Left lung (tissue), 10 donors: ENCODE results near the gene NCK2. TPM values are rescaled to one million over a fixed set of nuclear protein-coding genes. Genes with fewer than 3 reads are reported as not detected.

Experiments
- ATAC-seq: fragments of 200-7000 bp; cut with Tn5 transposase; one replicate; pipeline ENCODE4 v1.9.1; 2020; ENCODE audit warnings: moderate library complexity
- DNase-seq, 4 donors: peaks; one replicate each; pipeline ENCODE4 v3.0.0-alpha.2; 2013 to 2020
- H3K27ac ChIP-seq, 2 donors: fragments of 200-600 bp; sonication (generic) in 1 of 2; one replicate each; pipeline versions ENCODE4 v1.5.0 to v1.8.0; 2020 to 2021
- H3K27me3 ChIP-seq, 2 donors: fragments of 200-600 bp; sonication (generic) in 1 of 2; one replicate each; pipeline versions ENCODE4 v1.5.0 to v1.8.0; 2020 to 2021
- H3K36me3 ChIP-seq, 2 donors: fragments of 200-600 bp; sonication (generic) in 1 of 2; one replicate each; pipeline versions ENCODE4 v1.5.0 to v1.8.0; 2020 to 2021
- H3K4me1 ChIP-seq, 2 donors: fragments of 200-600 bp; one replicate each; pipeline ENCODE4 v1.8.0; 2021
- H3K4me3 ChIP-seq, 2 donors: fragments of 200-600 bp; sonication (generic) in 1 of 2; one replicate each; pipeline versions ENCODE4 v1.5.0 to v1.8.0; 2020 to 2021; ENCODE audit warnings: mild to moderate bottlenecking in 1 of 2
- H3K9me3 ChIP-seq, 2 donors: fragments of 200-600 bp; sonication (generic) in 1 of 2; one replicate each; pipeline versions ENCODE4 v1.5.0 to v1.8.0; 2020 to 2021
- intact Hi-C, 2 donors: fragments of 100-400 bp; cut with DNase I; formaldehyde crosslinking; loops; one replicate each; pipeline versions ENCODE4 v1.11.2 to v1.14.2; 2022
- polyA plus RNA-seq, 6 donors: library from polyadenylated mRNA; unstranded; fragments of 120-200 nt; gene quantifications; one replicate each; pipeline ENCODE4 v1.2.1, GENCODE V29; 2013; ENCODE audit not compliant: insufficient read length in 6 of 6
- total RNA-seq, 2 donors: library from RNA; stranded (reverse); fragmentation: NEBNext Ultra II Directional; extraction: Animal tissue kit (Norgen Biotek cat#: 25700); gene quantifications; one replicate each; pipeline ENCODE4 v1.2.1, GENCODE V29; 2021
- TF ChIP-seq, protein P1 (sequence below), 2 donors: fragments of 200-600 bp; sonication (generic) in 1 of 2; IDR thresholded peaks; one replicate each; pipeline versions ENCODE4 v1.5.0 to v1.8.0; 2021; ENCODE audit warnings: antibody characterized with exemption in 2 of 2
- donor health status: DM: no; HTN: yes; CAD: no.
- donor health status: DM: no; HTN: no; CAD: no.

Gene NCK2
- total and polyA plus RNA-seq, 8 donors: 37.6 to 88.5 (median 71.7) TPM

GRCh38 chr2:105877945-105878344 lies 133.2 kb downstream of the NCK2 start:
- H3K36me3 ChIP-seq: peaks cover 0 to 34% of the 10 kb centered on the region in 2 donors
- TF ChIP-seq, protein P1, sequence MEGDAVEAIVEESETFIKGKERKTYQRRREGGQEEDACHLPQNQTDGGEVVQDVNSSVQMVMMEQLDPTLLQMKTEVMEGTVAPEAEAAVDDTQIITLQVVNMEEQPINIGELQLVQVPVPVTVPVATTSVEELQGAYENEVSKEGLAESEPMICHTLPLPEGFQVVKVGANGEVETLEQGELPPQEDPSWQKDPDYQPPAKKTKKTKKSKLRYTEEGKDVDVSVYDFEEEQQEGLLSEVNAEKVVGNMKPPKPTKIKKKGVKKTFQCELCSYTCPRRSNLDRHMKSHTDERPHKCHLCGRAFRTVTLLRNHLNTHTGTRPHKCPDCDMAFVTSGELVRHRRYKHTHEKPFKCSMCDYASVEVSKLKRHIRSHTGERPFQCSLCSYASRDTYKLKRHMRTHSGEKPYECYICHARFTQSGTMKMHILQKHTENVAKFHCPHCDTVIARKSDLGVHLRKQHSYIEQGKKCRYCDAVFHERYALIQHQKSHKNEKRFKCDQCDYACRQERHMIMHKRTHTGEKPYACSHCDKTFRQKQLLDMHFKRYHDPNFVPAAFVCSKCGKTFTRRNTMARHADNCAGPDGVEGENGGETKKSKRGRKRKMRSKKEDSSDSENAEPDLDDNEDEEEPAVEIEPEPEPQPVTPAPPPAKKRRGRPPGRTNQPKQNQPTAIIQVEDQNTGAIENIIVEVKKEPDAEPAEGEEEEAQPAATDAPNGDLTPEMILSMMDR (IDR thresholded peaks at IDR 0.05): no peak
- H3K27ac ChIP-seq: no peak overlapping the region
- no peak overlapping the region for H3K4me3 ChIP-seq
- intact Hi-C loops: no loop called here
- peaks cover 0 to 15% of the 10 kb centered on the region in 2 donors for H3K4me1 ChIP-seq
- H3K9me3 ChIP-seq: peaks cover 0 to 4% of the 10 kb centered on the region in 2 donors
- ATAC-seq (no peak), DNase-seq (no peak)
- no peaks in the 10 kb centered on the region for H3K27me3 ChIP-seq

- peaks cover 0 to 38% of the 10 kb centered on the region in 2 donors for H3K36me3 ChIP-seq
- DNase-seq (no peak), ATAC-seq (no peak)
- H3K4me1 ChIP-seq: peaks cover 0 to 2% of the 10 kb centered on the region in 2 donors
- no peak overlapping the region for H3K27ac ChIP-seq
- H3K27me3 ChIP-seq: no peaks in the 10 kb centered on the region
- TF ChIP-seq, protein P1 (IDR thresholded peaks at IDR 0.05): no peak
- peaks cover 0 to 4% of the 10 kb centered on the region in 2 donors for H3K9me3 ChIP-seq
- H3K4me3 ChIP-seq: no peak overlapping the region
- intact Hi-C loops: no loop called here
These were observed 134.5 kb downstream of the NCK2 start for GRCh38 chr2:105879106-105879802.

GRCh38 chr2:105879803-105880300 lies 135.1 kb downstream of the NCK2 start:
- no peak overlapping the region for H3K4me3 ChIP-seq
- H3K9me3 ChIP-seq: peaks cover 0 to 4% of the 10 kb centered on the region in 2 donors
- H3K27me3 ChIP-seq: no peaks in the 10 kb centered on the region
- intact Hi-C loops: no loop called here
- DNase-seq: no peak
- H3K36me3 ChIP-seq: peaks cover 0 to 38% of the 10 kb centered on the region in 2 donors
- peaks cover 0 to 2% of the 10 kb centered on the region in 2 donors for H3K4me1 ChIP-seq
- no peak for ATAC-seq
- no peak overlapping the region for H3K27ac ChIP-seq
- TF ChIP-seq, protein P1 (IDR thresholded peaks at IDR 0.05): no peak

DNA sequence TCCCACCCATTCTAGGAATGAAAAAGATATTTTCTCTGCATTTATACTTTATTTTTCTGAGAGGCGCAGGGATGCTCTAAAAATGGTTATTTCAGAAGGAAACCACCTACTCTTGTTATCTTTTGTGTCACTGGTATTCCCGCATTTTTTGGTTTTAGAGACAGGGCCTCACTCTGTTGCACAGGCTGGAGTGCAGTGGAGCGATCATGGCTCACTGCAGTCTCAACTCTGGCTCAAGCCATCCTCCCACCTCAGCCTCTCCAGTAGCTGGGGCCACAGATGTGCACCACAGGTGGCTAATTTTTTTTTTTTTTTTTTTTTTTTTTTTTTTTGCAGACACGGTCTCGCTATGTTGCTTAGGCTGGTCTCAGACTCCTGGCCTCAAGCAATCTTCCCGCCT lies 135.9 kb downstream of the NCK2 start:
- H3K27ac ChIP-seq: no peak overlapping the region
- peaks cover 0 to 38% of the 10 kb centered on the region in 2 donors for H3K36me3 ChIP-seq
- no peaks in the 10 kb centered on the region for H3K27me3 ChIP-seq
- intact Hi-C loops: no loop called here
- H3K4me3 ChIP-seq: no peak overlapping the region
- TF ChIP-seq, protein P1 (IDR thresholded peaks at IDR 0.05): no peak
- ATAC-seq (no peak), DNase-seq (no peak)
- peaks cover 0 to 4% of the 10 kb centered on the region in 2 donors for H3K9me3 ChIP-seq
- peaks cover 0 to 5% of the 10 kb centered on the region in 2 donors for H3K4me1 ChIP-seq

- Histone ChIP-seq H3K4me1 (peaks cover 0 to 8% of the 10 kb centered on the region in 2 donors), H3K36me3 (peaks cover 0 to 38% of the 10 kb centered on the region in 2 donors), H3K9me3 (peaks cover 0 to 4% of the 10 kb centered on the region in 2 donors), H3K4me3 (no peak overlapping the region), H3K27ac (no peak overlapping the region), H3K27me3 (no peaks in the 10 kb centered on the region)
- ATAC-seq (no peak), DNase-seq (no peak)
- TF ChIP-seq, protein P1 (IDR thresholded peaks at IDR 0.05): no peak
- intact Hi-C loops: no loop called here
These were observed 136.8 kb downstream of the NCK2 start for GRCh38 chr2:105881286-105882136.
